Activated CD8-positive, alpha-beta memory T cell treated with anti-CD3 and anti-CD28 coated beads for 36 hours (primary cell): ENCODE measurements around the gene TF. TPM values are rescaled to one million over a fixed set of nuclear protein-coding genes. Genes with fewer than 3 reads are reported as not detected.

Experiments
- CTCF ChIA-PET: fragments of 350-600 bp; sonication (Branson Sonifier 250); formaldehyde crosslinking; loops from one replicate; lab custom pipeline; 2021; ENCODE audit warnings: antibody characterized with exemption; lab: Charles Lee
- POLR2A ChIA-PET: fragments of 350-600 bp; sonication (Branson Sonifier 250); formaldehyde crosslinking; loops from one replicate; lab custom pipeline; 2021; ENCODE audit warnings: antibody characterized with exemption; lab: Charles Lee
- total RNA-seq, 2 experiments: library from RNA; stranded (reverse); gene quantifications; one replicate each; pipeline ENCODE4 v1.2.3, GENCODE V29; 2021

Gene TF
- total RNA-seq, 2 experiments from 2014 or later = 0.02 to 0.17 TPM

GRCh38 chr3:133830071-133830470 is 83.9 kb downstream of the TF start:
- POLR2A ChIA-PET = no interaction called here
- CTCF ChIA-PET = no interaction called here

- ChIA-PET CTCF (no interaction called here), POLR2A (no interaction called here)
These were observed 86.0 kb downstream of the TF start for GRCh38 chr3:133831966-133832801.

- ChIA-PET CTCF (no interaction called here), POLR2A (no interaction called here)
These were observed 86.6 kb downstream of the TF start for GRCh38 chr3:133832802-133833144.

- CTCF ChIA-PET = interaction anchor here (0.6 kb wide), 1 partner anchor 1103 kb away, joined by 4 read pairs; no protein-coding TSS in a partner anchor
- POLR2A ChIA-PET = no interaction called here
These were observed 87.1 kb downstream of the TF start for GRCh38 chr3:133833267-133833666.

GRCh38 chr3:133833880-133834620 is 87.9 kb downstream of the TF start:
- POLR2A ChIA-PET = no interaction called here
- CTCF ChIA-PET = interaction anchor here (0.6 kb wide), 1 partner anchor 1103 kb away, joined by 4 read pairs; no protein-coding TSS in a partner anchor

GRCh38 chr3:133834621-133835417 is 88.6 kb downstream of the TF start:
- ChIA-PET POLR2A (no interaction called here), CTCF (interaction anchor here (0.6 kb wide), 1 partner anchor 18 kb away, joined by 3 read pairs; no protein-coding TSS in a partner anchor)

GRCh38 chr3:133835418-133835743 is 89.2 kb downstream of the TF start:
- CTCF ChIA-PET = no interaction called here
- POLR2A ChIA-PET = no interaction called here

- CTCF ChIA-PET = no interaction called here
- POLR2A ChIA-PET = no interaction called here
These were observed 89.8 kb downstream of the TF start for GRCh38 chr3:133835961-133836360.

GRCh38 chr3:133836497-133837158 is 90.4 kb downstream of the TF start:
- CTCF ChIA-PET = no interaction called here
- POLR2A ChIA-PET = no interaction called here

GRCh38 chr3:133837487-133838295 is 91.5 kb downstream of the TF start:
- ChIA-PET POLR2A (no interaction called here), CTCF (no interaction called here)

GRCh38 chr3:133838296-133838789 is 92.2 kb downstream of the TF start:
- ChIA-PET POLR2A (no interaction called here), CTCF (no interaction called here)

- CTCF ChIA-PET = no interaction called here
- POLR2A ChIA-PET = no interaction called here
These were observed 93.0 kb downstream of the TF start for GRCh38 chr3:133838916-133839800.

- CTCF ChIA-PET = no interaction called here
- POLR2A ChIA-PET = no interaction called here
These were observed 94.0 kb downstream of the TF start for GRCh38 chr3:133840055-133840737.

GRCh38 chr3:133840767-133841166 is 94.6 kb downstream of the TF start:
- ChIA-PET CTCF (no interaction called here), POLR2A (no interaction called here)

- ChIA-PET POLR2A (no interaction called here), CTCF (no interaction called here)
These were observed 95.0 kb downstream of the TF start for GRCh38 chr3:133841196-133841595.

- POLR2A ChIA-PET = no interaction called here
- CTCF ChIA-PET = no interaction called here
These were observed 96.0 kb downstream of the TF start for GRCh38 chr3:133842158-133842557.

GRCh38 chr3:133843634-133844033 is 97.4 kb downstream of the TF start:
- ChIA-PET POLR2A (no interaction called here), CTCF (interaction anchor here (1.4 kb wide), 1 partner anchor 24 kb away, joined by 3 read pairs; no protein-coding TSS in a partner anchor)
